ENCODE data around the gene MAPT.

Gene MAPT

DNA sequence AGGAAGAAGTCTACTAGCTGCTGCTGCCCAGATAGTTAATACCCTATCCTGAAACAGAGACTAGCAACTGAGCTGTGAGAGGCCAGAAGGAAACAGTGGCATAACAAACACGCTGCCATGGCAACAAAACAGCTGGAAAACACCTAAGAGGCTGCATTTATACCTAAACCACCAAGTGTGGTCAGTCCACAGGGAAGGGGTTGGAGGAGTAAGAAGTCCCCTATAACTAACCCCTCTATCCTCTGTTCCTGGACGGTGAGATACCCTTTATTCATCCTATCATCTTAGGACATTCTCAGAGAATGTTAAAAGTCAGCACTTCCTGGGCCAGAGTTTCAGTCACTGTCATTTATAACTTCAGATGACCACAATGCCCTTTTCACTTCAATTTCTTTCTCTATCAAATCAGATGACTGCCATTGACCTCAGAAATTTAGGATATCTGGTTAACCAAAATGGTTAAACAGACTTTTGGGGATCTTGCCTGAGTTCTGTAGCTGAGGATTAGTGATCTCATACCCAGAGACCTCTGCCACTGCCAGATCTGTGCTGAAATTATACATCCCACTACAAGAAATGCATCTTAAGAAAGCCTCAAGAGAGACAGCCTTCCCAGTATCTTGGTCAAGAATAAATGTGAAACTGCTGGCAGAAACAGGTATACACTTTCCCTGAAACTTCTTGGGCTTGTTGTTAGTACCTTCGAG lies 140.9 kb downstream of the MAPT start:
- DNase-seq: no peak

- no peak for DNase-seq
Measured at GRCh38 chr17:46036491-46036890, 142.1 kb downstream of the MAPT start.

DNA sequence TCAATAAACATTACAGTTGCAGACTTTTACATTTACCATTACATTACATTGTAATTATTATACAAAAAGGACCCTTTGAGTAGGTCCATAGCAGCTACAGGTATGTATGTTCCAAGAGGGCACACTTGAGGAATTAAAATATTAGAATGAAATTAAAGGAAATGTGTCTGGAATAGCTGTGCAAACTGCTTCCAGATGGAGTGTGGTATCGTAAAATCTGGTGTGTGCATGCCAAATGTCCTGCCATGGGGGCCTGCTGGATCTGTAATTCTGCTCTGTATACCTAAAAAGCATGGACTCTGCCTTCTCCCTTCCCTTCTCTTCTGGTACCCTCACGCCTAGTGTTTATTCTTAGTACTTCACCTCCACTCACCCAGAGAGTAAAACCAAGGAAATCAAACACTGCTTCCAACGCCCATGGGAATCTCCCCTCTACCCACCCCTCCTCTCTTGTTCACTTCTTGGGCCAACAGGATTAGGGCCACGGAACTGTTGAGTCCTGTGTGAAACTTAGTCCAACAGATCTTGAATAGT lies 143.4 kb downstream of the MAPT start:
- DNase-seq: no peak

GRCh38 chr17:46038414-46038813 lies 144.1 kb downstream of the MAPT start:
- no peak for DNase-seq

DNA sequence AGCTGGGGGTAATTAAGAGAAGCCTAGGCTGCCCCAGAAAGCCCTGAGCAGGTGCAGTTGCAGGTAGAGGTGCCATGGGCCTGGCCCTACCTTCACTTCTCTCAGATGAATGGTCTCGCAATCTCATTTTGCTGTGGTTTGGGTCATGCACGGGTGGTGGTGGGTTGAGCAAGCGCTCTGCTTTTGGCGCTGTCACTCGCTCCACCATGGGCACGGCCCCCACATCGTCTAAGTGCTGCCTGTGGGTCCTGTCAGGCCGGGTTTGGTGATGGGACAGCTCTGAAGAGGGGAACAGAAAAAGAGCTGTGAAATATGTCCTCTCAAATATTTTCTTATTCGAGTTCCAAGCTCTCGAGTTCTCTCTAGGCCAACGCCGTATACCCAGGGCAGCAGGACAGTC lies 144.6 kb downstream of the MAPT start:
- no peak for DNase-seq

DNA sequence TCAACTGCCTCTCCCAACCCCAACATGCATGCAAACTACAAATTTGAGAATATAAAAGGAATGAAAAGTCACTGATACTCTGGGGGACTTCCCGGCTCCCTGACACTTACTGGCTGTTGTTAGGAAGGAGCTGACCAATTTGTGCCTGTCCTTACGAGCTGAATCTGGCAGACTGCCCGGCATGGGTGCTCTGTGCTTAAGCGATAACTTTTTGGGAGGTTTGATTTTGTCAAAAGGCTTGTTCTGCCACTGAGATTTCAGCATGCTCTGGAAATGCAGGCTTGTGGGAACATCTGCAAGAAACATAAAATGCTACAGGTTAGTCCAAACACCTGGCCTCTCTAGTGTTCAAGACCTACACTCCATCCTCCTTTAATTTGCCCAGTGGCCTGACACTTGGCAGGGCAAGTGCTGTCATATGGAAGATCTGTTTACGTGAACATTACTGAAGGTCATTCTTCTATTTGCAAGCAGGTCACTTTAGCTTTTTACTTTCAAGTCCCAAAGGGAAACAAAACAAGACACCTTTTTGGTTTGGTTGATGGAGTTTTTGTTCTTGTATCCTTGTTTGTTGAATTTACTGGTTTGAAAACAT lies 145.3 kb downstream of the MAPT start:
- no peak for DNase-seq

DNA sequence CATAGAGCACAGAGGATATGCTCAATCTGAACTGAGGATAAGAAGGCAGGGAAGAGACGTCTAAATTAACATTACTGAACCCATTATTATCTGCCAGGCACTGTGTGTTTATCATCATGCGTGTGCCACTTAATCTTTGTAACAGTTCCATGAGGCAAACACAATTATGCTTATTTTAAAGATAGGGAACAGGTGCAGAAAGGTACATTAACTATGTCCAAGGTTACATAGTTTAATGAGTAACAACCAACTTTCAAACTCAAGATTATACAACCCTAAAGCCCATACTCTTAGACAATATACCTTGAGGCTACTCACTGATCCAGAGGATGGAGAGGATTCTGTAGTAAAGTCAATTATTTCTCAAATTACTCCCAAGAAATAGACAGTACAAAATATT lies 147.9 kb downstream of the MAPT start:
- DNase-seq: no peak

DNA sequence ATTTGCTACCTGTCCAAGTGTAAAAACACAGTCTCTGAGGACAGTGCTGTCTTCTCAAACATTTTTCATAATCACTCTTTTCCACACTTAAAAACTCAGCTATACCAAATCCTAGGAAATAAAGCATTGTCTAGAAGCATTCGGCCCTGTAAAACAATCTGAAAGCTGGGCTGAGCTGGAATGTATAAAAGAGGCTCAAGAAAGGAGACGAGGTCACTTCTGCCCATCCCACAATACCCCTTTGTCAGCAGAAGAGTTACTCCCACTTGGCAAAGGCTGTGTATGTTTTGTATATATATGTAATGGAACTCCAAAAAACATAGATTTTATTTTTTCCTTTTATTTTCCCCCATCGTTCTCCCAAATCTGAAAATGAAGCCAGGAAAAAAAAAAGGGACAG lies 148.6 kb downstream of the MAPT start:
- DNase-seq: no peak

- no peak for DNase-seq
Measured at GRCh38 chr17:46043606-46044005, 149.3 kb downstream of the MAPT start.

- peak; percentile 73 to 94 for DNase-seq
Measured at GRCh38 chr17:46044286-46044928, 150.1 kb downstream of the MAPT start.

- DNase-seq: no peak
Measured at GRCh38 chr17:46044989-46045388, 150.6 kb downstream of the MAPT start.

DNA sequence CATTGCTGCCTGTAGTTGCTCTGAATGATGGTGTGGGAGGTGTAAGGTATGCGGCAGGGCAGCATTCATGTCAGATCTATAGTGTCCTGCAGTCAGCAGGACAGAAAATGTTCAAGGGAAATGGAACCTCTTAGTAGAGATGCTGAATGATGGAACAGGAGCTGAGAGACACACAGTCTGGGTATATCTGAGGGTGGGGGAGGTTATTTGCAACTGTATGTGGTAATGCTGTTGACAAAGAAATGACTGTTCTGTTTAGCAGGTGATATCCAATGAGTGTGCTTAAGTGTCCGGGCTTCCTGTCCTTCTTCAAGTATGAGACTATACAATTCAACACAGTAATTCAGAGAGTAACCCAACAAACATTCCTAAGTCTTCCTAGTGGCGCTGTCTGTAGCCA lies 151.3 kb downstream of the MAPT start:
- no peak for DNase-seq

- DNase-seq: no peak
Measured at GRCh38 chr17:46046957-46047356, 152.6 kb downstream of the MAPT start.

DNA sequence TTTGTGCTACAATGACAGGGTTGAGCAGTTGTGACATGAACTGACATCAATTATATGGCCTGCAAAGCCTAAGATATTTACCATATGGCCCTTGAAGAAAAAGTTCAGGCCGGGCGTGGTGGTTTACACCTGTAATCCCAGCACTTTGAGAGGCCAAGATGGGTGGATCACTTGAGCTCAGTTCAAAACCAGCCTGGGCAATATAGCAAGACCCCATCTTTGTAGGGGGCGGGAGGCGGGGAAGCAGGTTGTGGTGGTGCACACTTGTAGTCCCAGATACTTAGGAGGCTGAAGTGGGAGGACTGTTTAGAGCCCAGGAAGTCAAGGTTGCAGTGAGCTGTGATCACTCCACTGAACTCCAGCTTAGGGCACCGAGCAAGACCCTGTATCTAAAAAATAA lies 153.0 kb downstream of the MAPT start:
- DNase-seq: no peak

- DNase-seq: no peak
Measured at GRCh38 chr17:46047856-46048255, 153.5 kb downstream of the MAPT start.

GRCh38 chr17:46049656-46050055 lies 155.3 kb downstream of the MAPT start:
- no peak for DNase-seq

DNA sequence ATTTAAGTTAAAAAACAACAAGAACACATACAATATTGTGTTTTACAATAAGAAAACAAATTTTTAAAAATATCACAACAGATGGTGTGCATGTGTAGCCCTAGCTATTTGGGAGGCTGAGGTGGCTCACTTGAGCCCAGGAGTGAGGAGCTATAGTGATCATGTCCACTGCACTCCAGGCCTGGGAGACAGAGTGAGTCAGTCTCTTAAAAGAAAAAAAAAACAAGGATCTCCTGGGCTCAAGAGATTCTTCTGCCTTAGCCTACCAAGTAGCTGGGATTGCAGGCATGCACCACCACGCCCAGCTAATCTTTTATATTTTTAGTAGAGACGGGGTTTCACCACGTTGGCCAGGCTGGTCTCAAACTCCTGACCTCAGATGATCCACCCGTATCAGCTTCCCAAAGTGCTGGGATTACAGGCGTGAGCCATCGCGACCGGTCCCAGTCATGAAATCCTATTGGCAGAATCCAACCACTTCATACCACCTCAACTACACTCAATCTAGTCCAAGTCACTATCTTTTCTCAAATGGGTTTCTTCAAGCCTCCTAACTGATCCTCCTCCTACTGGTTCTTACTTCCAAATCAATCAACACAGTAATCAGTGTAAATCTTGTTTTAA lies 159.7 kb downstream of the MAPT start:
- no peak for DNase-seq

DNA sequence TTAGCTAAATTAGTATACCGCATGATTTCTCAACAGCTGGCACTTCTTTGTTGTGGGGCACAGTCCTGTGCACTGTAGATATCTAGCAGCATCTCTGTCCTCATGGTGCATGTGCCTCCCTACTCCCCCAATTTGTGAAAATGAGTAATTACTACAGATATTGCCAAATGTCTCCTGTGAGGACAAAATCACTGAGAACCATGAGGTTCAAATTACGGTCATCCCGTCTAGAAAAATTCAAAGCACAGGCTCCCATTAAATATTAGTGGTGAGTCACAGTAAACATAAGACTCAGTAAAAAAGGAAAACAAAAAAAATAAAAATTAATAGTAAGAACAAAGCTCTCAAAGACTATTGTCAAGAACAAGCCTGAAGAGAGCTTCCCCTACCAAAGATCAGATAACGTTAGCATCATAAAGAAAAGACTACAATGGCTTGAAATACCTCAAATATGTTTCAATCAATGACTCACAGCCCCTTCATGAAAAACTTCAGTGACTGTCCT lies 162.5 kb downstream of the MAPT start:
- no peak for DNase-seq

GRCh38 chr17:46057366-46057765 lies 163.0 kb downstream of the MAPT start:
- no peak for DNase-seq

DNA sequence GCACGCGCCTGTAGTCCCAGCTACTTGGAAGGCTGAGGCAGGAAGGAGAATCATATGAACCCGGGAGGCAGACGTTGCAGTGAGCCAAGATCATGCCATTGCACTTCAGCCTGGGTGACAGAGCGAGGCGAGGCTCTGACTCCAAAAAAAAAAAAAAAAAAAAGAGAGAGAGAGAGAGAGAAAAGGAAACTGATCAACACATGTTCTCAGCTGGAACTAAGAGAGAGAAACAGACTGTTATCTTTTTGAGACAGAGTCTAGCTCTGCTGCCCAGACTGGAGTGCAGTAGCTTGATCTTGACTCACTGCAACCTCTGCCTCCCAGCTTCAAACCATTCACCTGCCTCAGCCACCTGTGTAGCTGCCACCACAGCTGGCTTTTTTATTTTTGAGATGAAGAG lies 165.1 kb downstream of the MAPT start:
- DNase-seq: no peak

GRCh38 chr17:46060461-46060860 lies 166.1 kb downstream of the MAPT start:
- no peak for DNase-seq

DNA sequence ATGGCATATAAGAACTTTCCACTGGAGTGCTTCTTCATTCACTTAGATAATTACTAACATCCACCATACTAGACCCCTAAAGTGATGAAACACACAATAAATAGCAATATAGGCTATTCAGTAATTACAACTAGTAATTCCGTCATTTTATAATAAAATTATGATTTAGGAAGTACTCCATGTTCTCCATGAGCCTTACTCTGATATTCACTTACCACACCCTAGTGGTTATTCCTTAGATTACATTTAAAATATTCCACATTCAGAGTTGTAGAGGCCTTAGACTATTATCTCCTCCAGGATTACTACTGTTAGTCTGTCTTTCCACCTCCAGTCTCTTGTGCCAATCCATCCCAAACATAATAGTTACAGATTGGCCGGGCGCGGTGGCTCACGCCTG lies 167.1 kb downstream of the MAPT start:
- DNase-seq: no peak

DNA sequence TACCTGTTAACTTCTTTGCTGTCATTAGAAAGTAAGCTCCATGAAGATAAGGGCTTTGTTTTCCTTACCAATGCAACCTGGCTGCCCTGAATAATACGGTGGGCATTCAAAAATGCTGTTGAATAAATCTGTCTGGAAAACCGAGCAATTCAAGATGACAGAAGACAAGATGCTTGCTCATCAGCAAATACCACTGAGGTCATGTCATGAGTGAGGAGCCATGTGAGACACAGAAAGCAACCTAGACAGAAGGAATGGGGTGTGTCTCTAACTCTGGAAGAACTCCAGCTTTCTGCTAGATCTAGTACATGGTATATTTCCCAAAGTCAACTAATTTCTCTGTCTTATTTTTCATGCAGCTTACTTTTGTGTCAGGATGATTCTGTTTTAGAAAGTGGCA lies 168.9 kb downstream of the MAPT start:
- DNase-seq: no peak

DNA sequence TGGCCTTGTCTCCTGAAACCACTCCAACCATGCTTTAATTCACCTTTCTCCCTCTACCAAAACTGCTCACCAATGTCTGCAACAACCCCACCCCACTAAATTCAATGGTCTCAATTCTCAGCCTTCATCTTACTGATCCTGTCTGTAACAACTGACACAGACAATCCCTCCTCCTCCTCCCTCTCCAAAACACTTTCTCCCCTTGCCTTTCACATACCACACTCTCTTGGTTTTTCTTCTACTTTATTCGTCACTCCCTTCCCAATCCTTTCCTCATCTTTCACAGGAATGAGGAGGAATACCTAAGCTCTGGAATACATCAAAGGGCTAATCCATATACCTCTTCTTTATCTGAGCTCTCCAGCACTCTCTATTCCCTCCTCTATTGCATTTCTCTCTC lies 170.1 kb downstream of the MAPT start:
- DNase-seq: no peak

Data from hippocampal formation (tissue), 2 donors.